Measurements from ENCODE around the gene PARP9. TPM values are rescaled to one million over a fixed set of nuclear protein-coding genes. Genes with fewer than 3 reads are reported as not detected.
A peak's percentile ranks its signal among the peaks of the same experiment; 100 is the strongest.
"Not testable (repeated sequence)": the region's sequence is repeated elsewhere in the genome, so short reads cannot be mapped to it uniquely, and the experiment has no call there.

PARP9 gene
- total RNA-seq, 4 donors from 2014 or later, result 19.0 to 84.0 (median 26.1) TPM

GRCh38 chr3:122577409-122578031 lies 13.4 kb upstream of the PARP9 start, which contains the start of gene PARP15:
TSS of gene PARP15 (plus strand) at chr3:122577650. CDS start at chr3:122577668, 18 bp downstream.
- TF ChIP-seq, protein P1, sequence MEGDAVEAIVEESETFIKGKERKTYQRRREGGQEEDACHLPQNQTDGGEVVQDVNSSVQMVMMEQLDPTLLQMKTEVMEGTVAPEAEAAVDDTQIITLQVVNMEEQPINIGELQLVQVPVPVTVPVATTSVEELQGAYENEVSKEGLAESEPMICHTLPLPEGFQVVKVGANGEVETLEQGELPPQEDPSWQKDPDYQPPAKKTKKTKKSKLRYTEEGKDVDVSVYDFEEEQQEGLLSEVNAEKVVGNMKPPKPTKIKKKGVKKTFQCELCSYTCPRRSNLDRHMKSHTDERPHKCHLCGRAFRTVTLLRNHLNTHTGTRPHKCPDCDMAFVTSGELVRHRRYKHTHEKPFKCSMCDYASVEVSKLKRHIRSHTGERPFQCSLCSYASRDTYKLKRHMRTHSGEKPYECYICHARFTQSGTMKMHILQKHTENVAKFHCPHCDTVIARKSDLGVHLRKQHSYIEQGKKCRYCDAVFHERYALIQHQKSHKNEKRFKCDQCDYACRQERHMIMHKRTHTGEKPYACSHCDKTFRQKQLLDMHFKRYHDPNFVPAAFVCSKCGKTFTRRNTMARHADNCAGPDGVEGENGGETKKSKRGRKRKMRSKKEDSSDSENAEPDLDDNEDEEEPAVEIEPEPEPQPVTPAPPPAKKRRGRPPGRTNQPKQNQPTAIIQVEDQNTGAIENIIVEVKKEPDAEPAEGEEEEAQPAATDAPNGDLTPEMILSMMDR (IDR thresholded peaks at IDR 0.05), result no peak
- ATAC-seq (ENCODE audit: low FRiP score) (peak; percentile 34), DNase-seq (ENCODE audit: low spot score) (no peak)

DNA sequence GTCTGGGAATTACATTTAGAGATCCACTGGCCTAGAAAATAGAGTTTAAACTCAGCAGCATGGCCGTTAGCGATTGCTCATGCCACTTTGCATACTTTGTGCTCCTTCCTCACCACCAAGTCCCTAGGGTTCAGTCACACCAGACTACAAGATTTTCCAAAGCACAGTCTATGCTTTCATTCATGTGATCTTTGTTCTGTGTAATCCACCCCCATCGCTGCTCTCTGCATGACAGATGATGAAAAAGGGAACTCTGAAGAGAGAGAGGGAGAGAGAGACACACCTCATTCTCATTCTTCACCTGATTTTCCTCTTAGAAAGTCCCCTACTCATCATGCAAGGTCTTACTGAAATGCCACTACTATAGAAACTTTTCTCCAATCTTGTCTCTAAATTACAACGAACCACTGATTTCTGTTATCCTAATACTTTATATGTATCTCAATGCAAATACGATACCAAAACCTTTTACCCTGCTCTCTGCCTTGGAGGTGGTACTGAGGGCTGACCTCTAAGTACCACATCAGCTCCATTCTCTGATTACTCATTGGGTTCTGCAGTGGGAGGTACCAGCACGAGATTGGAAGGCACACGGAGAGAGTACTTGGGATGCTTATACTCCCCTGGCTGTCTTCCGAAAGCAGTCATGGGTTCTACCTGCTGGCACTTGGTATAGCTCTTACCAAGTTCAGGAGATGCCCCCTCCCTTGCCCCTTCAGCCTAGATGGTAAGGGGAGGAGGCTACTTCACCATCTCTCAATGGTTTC lies 12.3 kb upstream of the PARP9 start:
- no peak for ATAC-seq (ENCODE audit: low FRiP score)
- TF ChIP-seq, protein P1 (IDR thresholded peaks at IDR 0.05), result no peak
- no peak for DNase-seq (ENCODE audit: low spot score)

GRCh38 chr3:122572940-122573412 lies 8.9 kb upstream of the PARP9 start:
- TF ChIP-seq, protein P1 (IDR thresholded peaks at IDR 0.05), result no peak
- ATAC-seq (ENCODE audit: low FRiP score) (peak; percentile 92), DNase-seq (ENCODE audit: low spot score) (no peak)

DNA sequence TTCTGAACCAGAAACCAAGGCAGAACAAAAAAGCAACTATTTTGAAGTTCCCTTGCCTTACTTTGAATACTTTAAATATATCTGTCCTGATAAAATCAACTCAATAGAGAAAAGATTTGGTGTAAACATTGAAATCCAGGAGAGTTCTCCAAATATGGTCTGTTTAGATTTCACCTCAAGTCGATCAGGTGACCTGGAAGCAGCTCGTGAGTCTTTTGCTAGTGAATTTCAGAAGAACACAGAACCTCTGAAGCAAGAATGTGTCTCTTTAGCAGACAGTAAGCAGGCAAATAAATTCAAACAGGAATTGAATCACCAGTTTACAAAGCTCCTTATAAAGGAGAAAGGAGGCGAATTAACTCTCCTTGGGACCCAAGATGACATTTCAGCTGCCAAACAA lies 4.7 kb upstream of the PARP9 start:
- TF ChIP-seq, protein P1 (IDR thresholded peaks at IDR 0.05), result no peak
- ATAC-seq (ENCODE audit: low FRiP score), result no peak

DNA sequence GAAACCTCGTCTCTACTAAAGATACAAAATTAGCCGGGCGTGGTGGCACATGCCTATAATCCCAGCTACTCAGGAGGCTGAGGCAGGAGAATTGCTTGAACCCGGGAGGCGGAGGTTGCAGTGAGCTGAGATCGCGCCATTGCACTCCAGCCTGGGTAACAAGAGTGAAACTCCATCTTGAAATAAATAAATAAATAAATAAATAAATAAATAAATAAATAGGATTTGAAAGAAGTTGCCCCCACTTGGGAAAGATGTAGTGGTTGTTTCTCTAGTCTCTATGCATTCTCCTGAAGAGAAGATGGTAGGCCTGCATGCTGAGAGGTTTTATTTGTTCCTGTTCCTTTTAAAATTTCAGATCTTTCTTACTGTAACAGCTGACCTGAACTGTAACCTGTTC lies 4.0 kb upstream of the PARP9 start:
- ATAC-seq (ENCODE audit: low FRiP score); DNase-seq (ENCODE audit: low spot score): not testable (repeated sequence)

More for the DNA sequence above, 4.7 kb upstream of the PARP9 start:
- no peak for DNase-seq (ENCODE audit: low spot score)

DNA sequence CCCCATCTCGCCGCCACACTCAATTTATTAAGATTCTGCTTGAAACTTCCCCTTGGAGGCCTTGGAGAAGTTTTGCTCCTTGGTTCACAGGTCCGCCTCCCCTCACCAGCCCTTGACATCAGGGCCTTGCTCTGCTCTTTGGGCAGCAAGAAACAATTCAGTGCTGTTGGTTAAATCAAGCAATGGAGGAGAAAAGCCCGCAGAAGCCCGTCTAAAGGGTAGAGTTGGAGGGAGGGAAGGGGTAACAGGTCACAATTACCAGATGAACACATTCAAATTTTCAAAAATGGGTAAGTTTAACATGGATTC lies 429 bp downstream of the PARP9 start:
- no peak for ATAC-seq (ENCODE audit: low FRiP score)
- TF ChIP-seq, protein P1 (IDR thresholded peaks at IDR 0.05), result no peak
- DNase-seq (ENCODE audit: low spot score), result no peak

DNA sequence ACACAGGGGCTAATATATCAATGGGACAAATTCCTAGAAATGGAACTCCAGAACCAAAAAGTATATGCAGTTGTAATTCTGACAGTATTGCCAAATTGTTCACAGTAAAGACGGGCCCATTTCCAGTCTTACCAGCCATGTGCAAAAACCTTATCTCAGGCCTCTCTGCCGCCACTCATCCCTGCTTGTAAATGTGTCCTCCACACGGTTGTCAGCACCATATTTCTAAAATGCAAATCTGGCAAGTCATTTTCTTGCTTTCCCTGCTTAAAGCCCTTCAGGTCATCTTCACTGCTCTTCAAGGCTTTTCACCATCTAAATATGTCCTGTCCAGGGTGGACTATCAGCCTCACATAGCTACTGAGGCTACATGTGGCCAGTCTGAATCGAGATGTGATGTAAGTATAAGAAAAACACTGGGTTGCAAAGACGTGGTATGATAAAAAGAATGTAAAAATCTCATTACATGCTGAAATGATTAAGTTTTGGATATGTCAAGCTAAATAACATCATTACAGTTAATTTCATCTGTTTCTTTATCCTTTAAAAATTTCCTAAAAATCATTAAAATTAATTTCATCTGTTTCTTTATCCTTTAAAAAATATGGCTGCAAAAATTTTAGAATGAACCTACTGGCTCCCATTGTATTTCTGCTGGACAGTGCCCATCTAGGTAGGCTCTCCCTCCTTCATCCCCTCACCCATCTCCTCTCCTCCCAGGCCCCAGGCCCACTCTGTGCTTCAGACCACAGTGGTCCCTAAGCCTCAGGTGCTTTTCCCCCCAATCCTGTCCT lies 980 bp downstream of the PARP9 start:
- TF ChIP-seq, protein P1 (IDR thresholded peaks at IDR 0.05), result no peak
- DNase-seq (ENCODE audit: low spot score) (no peak), ATAC-seq (ENCODE audit: low FRiP score) (no peak)

Data from omental fat pad (tissue), 4 donors.